SK-N-SH (cell line): Measurements from ENCODE around the gene HSPBP1. TPM values are rescaled to one million over a fixed set of nuclear protein-coding genes. Genes with fewer than 3 reads are reported as not detected.

Source experiments
- CTCF ChIA-PET: fragments of 300-600, 350-600 bp; formaldehyde crosslinking; extraction: SDS; loops from one replicate; lab custom pipeline; 2021; lab: Yijun Ruan, JAX
- POLR2A ChIA-PET: fragments of 350-600 bp; sonication (Branson Sonifier 250); formaldehyde crosslinking; extraction: SDS; loops from one replicate; lab custom pipeline; 2020; ENCODE audit warnings: antibody characterized with exemption, inconsistent platforms; lab: Yijun Ruan, JAX
- DNase-seq: peaks from one replicate; pipeline ENCODE4 v3.0.0; 2012
- H2AFZ ChIP-seq: fragments of 200-600 bp; sonication (generic); 2 replicates; pipeline ENCODE4 v1.8.1; 2016; ENCODE audit warnings: antibody characterized with exemption, mild to moderate bottlenecking, low read depth
- H3F3A ChIP-seq: fragments of 200-600 bp; sonication (generic); replicated peaks from 2 replicates; pipeline ENCODE3; 2016; ENCODE audit warnings: antibody characterized with exemption, mild to moderate bottlenecking; ENCODE audit not compliant: insufficient read depth
- H3K27ac ChIP-seq, 2 experiments: fragments of 200-500 bp in 1 of 2; fragments of 200-600 bp in 1 of 2; sonication (Bioruptor generic) in 1 of 2; sonication (generic), shearing (Covaris generic) in 1 of 2; 2 replicates each; pipeline versions ENCODE4 v1.5.1 to v1.6.1; 2014 to 2016; ENCODE audit warnings: low read depth in 2 of 2, inconsistent platforms in 1 of 2, low read length in 1 of 2, mild to moderate bottlenecking in 1 of 2, mixed read lengths in 1 of 2
- H3K27me3 ChIP-seq: fragments of 200-600 bp; sonication (generic), shearing (Covaris generic); 2 replicates; pipeline ENCODE4 v1.6.1; 2016; ENCODE audit warnings: mixed run types; ENCODE audit not compliant: insufficient read depth
- H3K36me3 ChIP-seq, 2 experiments: fragments of 200-500 bp in 1 of 2; fragments of 200-600 bp in 1 of 2; sonication (Bioruptor generic) in 1 of 2; sonication (generic) in 1 of 2; replicated peaks in 1 of 2; 2 replicates each; pipeline versions ENCODE3 to v1.5.1; 2014 to 2016; ENCODE audit warnings: low read length in 1 of 2, mild to moderate bottlenecking in 1 of 2; ENCODE audit not compliant: insufficient read depth in 2 of 2, control insufficient read depth in 1 of 2
- H3K4me1 ChIP-seq, 2 experiments: fragments of 200-500 bp in 1 of 2; fragments of 200-600 bp in 1 of 2; sonication (Bioruptor generic) in 1 of 2; sonication (generic), shearing (Covaris generic) in 1 of 2; 2 replicates each; pipeline versions ENCODE4 v1.5.1 to v1.6.1; 2014 to 2016; ENCODE audit warnings: low read depth in 1 of 2, low read length in 1 of 2, mixed run types in 1 of 2; ENCODE audit not compliant: insufficient read depth in 2 of 2, control insufficient read depth in 1 of 2
- H3K4me2 ChIP-seq: fragments of 200-600 bp; sonication (generic), shearing (Covaris generic); 2 replicates; pipeline ENCODE4 v1.6.1; 2017; ENCODE audit warnings: mixed run types
- H3K4me3 ChIP-seq, 2 experiments: fragments of 200-500 bp in 1 of 2; fragments of 200-600 bp in 1 of 2; sonication (Bioruptor generic) in 1 of 2; sonication (generic), shearing (Covaris generic) in 1 of 2; 2 replicates each; pipeline versions ENCODE4 v1.5.1 to v1.8.1; 2014 to 2016; ENCODE audit warnings: low read depth in 2 of 2, inconsistent platforms in 1 of 2, low read length in 1 of 2, mild to moderate bottlenecking in 1 of 2, mixed read lengths in 1 of 2, moderate library complexity in 1 of 2
- H3K79me2 ChIP-seq: fragments of 200-600 bp; sonication (generic); 2 replicates; pipeline ENCODE4 v1.8.1; 2017; ENCODE audit warnings: mild to moderate bottlenecking; ENCODE audit not compliant: insufficient read depth
- H3K9ac ChIP-seq: fragments of 200-600 bp; sonication (generic); 2 replicates; pipeline ENCODE4 v1.6.1; 2017; ENCODE audit warnings: mixed run types
- H3K9me2 ChIP-seq: fragments of 200-600 bp; sonication (generic); 2 replicates; pipeline ENCODE4 v1.6.1; 2017; ENCODE audit warnings: mixed run types
- H3K9me3 ChIP-seq: fragments of 200-600 bp; sonication (generic); 2 replicates; pipeline ENCODE4 v1.6.1; 2017; ENCODE audit warnings: mixed run types, mild to moderate bottlenecking, moderate library complexity
- H4K20me1 ChIP-seq: fragments of 200-600 bp; sonication (generic); 2 replicates; pipeline ENCODE4 v1.6.1; 2017; ENCODE audit warnings: mild to moderate bottlenecking, mixed run types; ENCODE audit not compliant: insufficient read depth
- ELF1 ChIP-seq: IDR thresholded peaks from 2 replicates; pipeline ENCODE4 v1.4.0; 2012
- EZH2phosphoT487 ChIP-seq: fragments of 200-600 bp; sonication (generic); IDR thresholded peaks from 2 replicates; pipeline ENCODE4 v1.6.1; 2017; ENCODE audit warnings: low read depth, mixed run types, mild to moderate bottlenecking, antibody characterized with exemption, moderate library complexity, borderline replicate concordance
- FOXM1 ChIP-seq: IDR thresholded peaks from 2 replicates; pipeline ENCODE4 v1.4.0; 2012; ENCODE audit warnings: low read depth, mild to moderate bottlenecking
- MAX ChIP-seq: IDR thresholded peaks from 2 replicates; pipeline ENCODE4 v1.4.0; 2012; ENCODE audit warnings: low read depth
- RCOR1 ChIP-seq: fragments of 150-350 bp; IDR thresholded peaks from 2 replicates; pipeline ENCODE4 v1.6.1; 2017; ENCODE audit warnings: antibody characterized with exemption, low read length
- TAF1 ChIP-seq: IDR thresholded peaks from 2 replicates; pipeline ENCODE4 v1.6.1; 2012; ENCODE audit warnings: low read depth, mild to moderate bottlenecking, low read length, moderate library complexity, borderline replicate concordance
- TCF12 ChIP-seq: IDR thresholded peaks from 2 replicates; pipeline ENCODE4 v1.4.0; 2012
- TEAD4 ChIP-seq: IDR thresholded peaks from 2 replicates; pipeline ENCODE4 v1.4.0; 2012; ENCODE audit warnings: mild to moderate bottlenecking, borderline replicate concordance; ENCODE audit not compliant: insufficient read depth
- WGBS: methylation state at CpG from one replicate; pipeline ENCODE4 v1.1.6; 2017; ENCODE audit warnings: low lambda C conversion rate; 5-methylcytosine and 5-hydroxymethylcytosine counted together
- polyA plus RNA-seq, 3 experiments: library from polyadenylated mRNA; depleted of rRNA; stranded (reverse); fragments of >200 nt; gene quantifications; 2 replicates each; pipeline ENCODE4 v1.2.3, GENCODE V29; 2012
- TF ChIP-seq, protein P1 (sequence below): IDR thresholded peaks from 2 replicates; pipeline ENCODE4 v1.6.1; 2012; ENCODE audit warnings: mild to moderate bottlenecking, low read depth, low read length, moderate library complexity
- TF ChIP-seq, protein P2 (sequence below): IDR thresholded peaks from 2 replicates; pipeline ENCODE4; 2012

The HSPBP1 gene
- polyA plus RNA-seq, 1 of the 3 experiments (the other 2 are of a cell fraction) = 55.4 TPM

DNA sequence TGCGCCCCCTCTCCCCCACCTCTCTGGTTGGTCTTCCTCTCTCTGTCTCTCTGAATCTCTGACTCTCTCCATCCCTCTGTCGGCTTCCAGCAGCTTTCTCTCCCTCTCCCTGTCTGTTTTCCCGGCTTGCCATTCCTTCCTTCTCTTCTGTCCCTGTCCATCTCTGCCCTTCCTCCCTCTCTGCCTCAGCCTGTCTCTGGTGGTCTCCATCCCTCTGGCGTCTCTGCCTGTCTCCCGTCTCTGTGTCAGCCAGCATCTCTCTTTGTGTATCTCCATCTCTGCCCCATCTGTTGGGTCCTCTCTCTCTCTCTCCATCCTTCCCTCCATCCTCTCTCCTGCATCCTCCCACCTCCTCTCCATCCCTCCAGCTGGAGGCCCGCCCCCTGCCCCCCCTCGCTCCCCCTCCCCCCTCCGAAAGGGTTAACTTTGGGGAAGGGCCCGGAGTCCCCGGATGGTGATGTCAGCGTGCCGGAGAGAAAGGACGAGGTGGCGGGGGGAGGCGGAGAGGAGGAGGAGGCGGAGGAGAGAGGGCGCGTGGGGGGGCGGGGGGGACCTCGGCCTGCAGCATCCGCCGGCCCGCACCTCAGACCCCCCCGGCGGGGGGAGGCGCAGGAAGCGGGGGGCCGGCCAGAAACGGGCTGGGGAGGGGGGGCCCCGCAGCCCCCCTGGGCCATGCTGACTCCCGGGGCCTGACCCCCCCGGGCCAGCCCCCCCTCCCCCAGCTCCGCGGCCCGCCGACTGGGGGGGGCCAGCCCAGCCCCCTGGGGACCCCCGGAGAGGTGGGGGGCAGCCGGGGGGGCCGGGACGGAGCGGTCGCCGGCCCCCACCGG is 3.9 kb upstream of the HSPBP1 start, which contains the start of gene BRSK1:
TSS of gene BRSK1 (plus strand) at position 450 of the 830 bp plus-strand sequence. CDS start 446 bp downstream, outside the sequence.
- Histone ChIP-seq H2AFZ (peak within 1 kb of the TSS; percentile 92), H3K79me2 (peaks cover 16% of the 10 kb centered on the region; the same call in 1 of the 2 replicates), H3K9me3 (no peaks in the 10 kb centered on the region), H4K20me1 (no peaks in the 10 kb centered on the region), H3K4me2 (peak within 1 kb of the TSS; percentile 84), H3K27me3 (no peaks in the 10 kb centered on the region), H3K9ac (peak within 1 kb of the TSS; percentile 69), H3K27ac (peak within 1 kb of the TSS in 1 of 2 experiments; percentile 56; a peak in 2 of 4 replicates), H3K9me2 (no peaks in the 10 kb centered on the region), H3F3A (peaks cover 7% of the 10 kb centered on the region), H3K4me1 (peaks cover 0 to 16% of the 10 kb centered on the region in 2 experiments; a peak in 1 of 4 replicates), H3K4me3 (peak within 1 kb of the TSS; percentile 56 to 57), H3K36me3 (peaks cover 0 to 6% of the 10 kb centered on the region in 2 experiments)
- TF ChIP-seq MAX = peak; percentile 34; the same call in 1 of the 2 replicates
- TF ChIP-seq, protein P1, sequence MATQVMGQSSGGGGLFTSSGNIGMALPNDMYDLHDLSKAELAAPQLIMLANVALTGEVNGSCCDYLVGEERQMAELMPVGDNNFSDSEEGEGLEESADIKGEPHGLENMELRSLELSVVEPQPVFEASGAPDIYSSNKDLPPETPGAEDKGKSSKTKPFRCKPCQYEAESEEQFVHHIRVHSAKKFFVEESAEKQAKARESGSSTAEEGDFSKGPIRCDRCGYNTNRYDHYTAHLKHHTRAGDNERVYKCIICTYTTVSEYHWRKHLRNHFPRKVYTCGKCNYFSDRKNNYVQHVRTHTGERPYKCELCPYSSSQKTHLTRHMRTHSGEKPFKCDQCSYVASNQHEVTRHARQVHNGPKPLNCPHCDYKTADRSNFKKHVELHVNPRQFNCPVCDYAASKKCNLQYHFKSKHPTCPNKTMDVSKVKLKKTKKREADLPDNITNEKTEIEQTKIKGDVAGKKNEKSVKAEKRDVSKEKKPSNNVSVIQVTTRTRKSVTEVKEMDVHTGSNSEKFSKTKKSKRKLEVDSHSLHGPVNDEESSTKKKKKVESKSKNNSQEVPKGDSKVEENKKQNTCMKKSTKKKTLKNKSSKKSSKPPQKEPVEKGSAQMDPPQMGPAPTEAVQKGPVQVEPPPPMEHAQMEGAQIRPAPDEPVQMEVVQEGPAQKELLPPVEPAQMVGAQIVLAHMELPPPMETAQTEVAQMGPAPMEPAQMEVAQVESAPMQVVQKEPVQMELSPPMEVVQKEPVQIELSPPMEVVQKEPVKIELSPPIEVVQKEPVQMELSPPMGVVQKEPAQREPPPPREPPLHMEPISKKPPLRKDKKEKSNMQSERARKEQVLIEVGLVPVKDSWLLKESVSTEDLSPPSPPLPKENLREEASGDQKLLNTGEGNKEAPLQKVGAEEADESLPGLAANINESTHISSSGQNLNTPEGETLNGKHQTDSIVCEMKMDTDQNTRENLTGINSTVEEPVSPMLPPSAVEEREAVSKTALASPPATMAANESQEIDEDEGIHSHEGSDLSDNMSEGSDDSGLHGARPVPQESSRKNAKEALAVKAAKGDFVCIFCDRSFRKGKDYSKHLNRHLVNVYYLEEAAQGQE = no peak
- TF ChIP-seq EZH2phosphoT487 = no peak
- DNase-seq = peak; percentile 93
- WGBS = 5% methylated on average over 39 of the region's 44 CpGs
- CTCF ChIA-PET = interaction anchor here (0.9 kb wide), 1 partner anchor 142 kb away, joined by 3 read pairs; no protein-coding TSS in a partner anchor
- POLR2A ChIA-PET = interaction anchor here (0.6 to 1.4 kb wide), 2 partner anchors 104 to 124 kb away, joined by 3 read pairs; partner anchors contain the start of genes SYT5 and UBE2S

DNA sequence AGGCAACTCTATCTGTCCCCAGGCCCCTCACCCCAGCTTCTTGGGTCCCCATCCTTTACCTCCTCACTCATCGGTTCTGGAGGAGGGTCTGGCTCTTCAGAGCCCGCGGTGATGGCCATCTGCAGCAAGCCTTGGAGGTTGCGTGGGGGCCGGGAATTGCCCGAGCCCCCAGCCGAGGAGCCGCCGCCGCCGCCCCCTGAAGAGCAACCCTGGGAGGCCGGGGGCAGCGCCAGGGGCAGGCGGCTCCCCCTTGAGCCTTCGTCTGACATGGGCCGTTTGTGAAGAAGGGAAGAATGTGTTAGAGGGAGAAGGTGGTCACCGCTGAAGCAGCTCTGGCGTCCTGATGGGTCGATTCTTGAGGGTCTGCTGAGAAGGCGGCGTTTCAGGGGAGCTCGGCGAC is 570 bp downstream of the HSPBP1 start:
- POLR2A ChIA-PET = interaction anchor here (1.3 to 2.2 kb wide), 2 partner anchors 20 to 22 kb away, joined by 3 to 19 read pairs; partner anchors contain the start of gene PPP6R1
- peaks cover 0 to 10% of the 10 kb centered on the region in 2 experiments; a peak in 1 of 4 replicates for H3K4me1 ChIP-seq
- DNase-seq = peak; percentile 40
- peaks cover 0 to 19% of the 10 kb centered on the region in 2 experiments for H3K36me3 ChIP-seq
- no peaks in the 10 kb centered on the region for H3K27me3 ChIP-seq
- peaks cover 13% of the 10 kb centered on the region for H3F3A ChIP-seq
- peak overlapping the region; percentile 92; the same call in 1 of the 2 replicates for H2AFZ ChIP-seq
- peak overlapping the region; percentile 78 to 81 for H3K27ac ChIP-seq
- WGBS = 4% methylated on average over 20 of the region's 23 CpGs
- H3K9me3 ChIP-seq = no peaks in the 10 kb centered on the region
- peak overlapping the region; percentile 83 for H3K4me2 ChIP-seq
- H3K79me2 ChIP-seq = peaks cover 6% of the 10 kb centered on the region; the same call in 1 of the 2 replicates
- H3K9ac ChIP-seq = peak overlapping the region; percentile 73
- H3K4me3 ChIP-seq = peak overlapping the region; percentile 76 to 94
- H4K20me1 ChIP-seq = no peaks in the 10 kb centered on the region
- TF ChIP-seq ELF1 = no peak
- no peak for TF ChIP-seq TAF1
- no peak for TF ChIP-seq TCF12
- no peak for TF ChIP-seq TEAD4
- TF ChIP-seq FOXM1 = no peak
- TF ChIP-seq, protein P2, sequence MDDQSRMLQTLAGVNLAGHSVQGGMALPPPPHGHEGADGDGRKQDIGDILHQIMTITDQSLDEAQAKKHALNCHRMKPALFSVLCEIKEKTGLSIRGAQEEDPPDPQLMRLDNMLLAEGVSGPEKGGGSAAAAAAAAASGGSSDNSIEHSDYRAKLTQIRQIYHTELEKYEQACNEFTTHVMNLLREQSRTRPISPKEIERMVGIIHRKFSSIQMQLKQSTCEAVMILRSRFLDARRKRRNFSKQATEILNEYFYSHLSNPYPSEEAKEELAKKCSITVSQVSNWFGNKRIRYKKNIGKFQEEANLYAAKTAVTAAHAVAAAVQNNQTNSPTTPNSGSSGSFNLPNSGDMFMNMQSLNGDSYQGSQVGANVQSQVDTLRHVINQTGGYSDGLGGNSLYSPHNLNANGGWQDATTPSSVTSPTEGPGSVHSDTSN = no peak
- no peak for TF ChIP-seq RCOR1
- no peaks in the 10 kb centered on the region for H3K9me2 ChIP-seq
- CTCF ChIA-PET = interaction anchor here (1.0 to 2.5 kb wide), 7 partner anchors 13 to 353 kb away, joined by 3 to 11 read pairs (median 4); partner anchors contain the start of genes KMT5C, PPP6R1 and TMEM238
